Breast epithelium (tissue), 4 donors: ENCODE results near the gene ZWILCH. TPM values are rescaled to one million over a fixed set of nuclear protein-coding genes. Genes with fewer than 3 reads are reported as not detected.

Source experiments
- DNase-seq, 2 donors: peaks; one replicate each; pipeline ENCODE4 v3.0.0-alpha.2; 2019; ENCODE audit warnings: low spot score in 2 of 2
- H3K27ac ChIP-seq, 2 donors: fragments of 200-600 bp; sonication (generic) in 1 of 2; one replicate each; pipeline ENCODE4 v1.5.1; 2016 to 2019; ENCODE audit warnings: mild to moderate bottlenecking in 1 of 2
- H3K27me3 ChIP-seq, 2 donors: fragments of 200-600 bp; sonication (generic) in 1 of 2; one replicate each; pipeline versions ENCODE4 v1.5.1 to v1.6.0; 2017 to 2019; ENCODE audit warnings: control low read depth in 1 of 2, mild to moderate bottlenecking in 1 of 2
- H3K36me3 ChIP-seq: fragments of 200-600 bp; one replicate; pipeline ENCODE4 v1.5.1; 2019
- H3K4me1 ChIP-seq, 2 donors: fragments of 200-600 bp; sonication (generic); one replicate each; pipeline ENCODE4 v1.5.1; 2016 to 2019; ENCODE audit warnings: control low read depth in 1 of 2
- H3K4me3 ChIP-seq, 3 donors: fragments of 200-600 bp; sonication (generic); 1 replicate in 2 of 3; 2 replicates in 1 of 3; pipeline ENCODE4 v1.5.1; 2016 to 2019; ENCODE audit warnings: mild to moderate bottlenecking in 3 of 3, moderate library complexity in 2 of 3
- H3K9me3 ChIP-seq, 2 donors: fragments of 200-600 bp; sonication (generic) in 1 of 2; one replicate each; pipeline ENCODE4 v1.5.1; 2016 to 2019; ENCODE audit warnings: control low read depth in 1 of 2
- POLR2A ChIP-seq: fragments of 450-650 bp; IDR thresholded peaks from one replicate; pipeline ENCODE4 v1.6.1; 2016; ENCODE audit warnings: antibody characterized with exemption, mild to moderate bottlenecking, moderate library complexity
- POLR2AphosphoS5 ChIP-seq, 3 donors: sonication (generic); formaldehyde crosslinking; IDR thresholded peaks; one replicate each; pipeline ENCODE4 v1.6.1; 2017; ENCODE audit warnings: antibody characterized with exemption in 3 of 3
- intact Hi-C: fragments of 100-400 bp; cut with DNase I; formaldehyde crosslinking; loops from one replicate; pipeline ENCODE4 v1.15.1; 2023; ENCODE audit warnings: low total_unique reads
- total RNA-seq, 3 donors: library from RNA; depleted of rRNA; stranded (reverse); fragments of >200 nt; gene quantifications; one replicate each; pipeline ENCODE4 v1.1.0, GENCODE V29; 2016
- TF ChIP-seq, protein P1 (sequence below), 3 donors: fragments of 450-650 bp; IDR thresholded peaks; one replicate each; pipeline ENCODE4 v1.5.1; 2016 to 2017; ENCODE audit warnings: antibody characterized with exemption in 3 of 3, mild to moderate bottlenecking in 3 of 3, moderate library complexity in 3 of 3

ZWILCH gene
- total RNA-seq, 3 donors from 2014 or later: 4.0 to 8.2 (median 7.6) TPM

DNA sequence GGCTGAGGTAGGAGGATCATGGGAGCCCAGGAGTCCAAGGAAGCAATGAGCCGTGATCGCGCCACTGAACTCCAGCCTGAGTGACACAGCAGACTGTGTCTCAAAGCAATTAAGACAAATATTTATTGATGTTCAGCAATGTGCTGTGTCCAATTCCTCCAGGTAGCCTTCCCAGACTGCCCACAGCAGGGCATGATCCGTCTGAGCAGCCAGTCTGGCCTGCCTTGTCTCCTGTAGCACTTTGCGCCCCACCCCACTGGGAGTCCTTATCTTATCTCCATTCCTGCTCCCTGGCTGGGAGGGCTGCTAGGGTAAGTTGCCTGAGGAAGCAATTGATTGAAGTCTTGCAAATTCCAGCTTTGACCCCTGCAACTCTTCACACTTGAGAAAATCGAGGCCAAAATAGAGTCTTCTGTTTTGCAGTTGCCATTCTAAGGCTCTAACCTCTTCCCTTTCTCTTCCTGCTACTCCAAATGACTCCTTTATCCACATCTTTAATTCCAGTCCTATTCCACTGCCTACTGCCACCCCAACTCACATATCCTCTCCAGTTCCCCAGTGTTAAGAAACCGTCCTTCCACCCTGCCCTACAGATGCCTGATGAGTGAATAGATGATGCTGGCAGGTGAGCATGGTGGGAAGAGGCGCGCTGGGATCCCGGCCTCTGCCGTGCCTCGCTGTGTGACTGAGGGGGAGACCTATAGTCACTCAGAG is 87.5 kb downstream of the ZWILCH start:
- H3K27ac ChIP-seq: no peak overlapping the region
- H3K27me3 ChIP-seq: no peaks in the 10 kb centered on the region
- H3K9me3 ChIP-seq: no peaks in the 10 kb centered on the region
- no peak overlapping the region for H3K4me3 ChIP-seq
- no peaks in the 10 kb centered on the region for H3K4me1 ChIP-seq
- intact Hi-C loops: no loop called here
- no peak for DNase-seq
- no peaks in the 10 kb centered on the region for H3K36me3 ChIP-seq
- TF ChIP-seq POLR2A: no peak
- TF ChIP-seq POLR2AphosphoS5 (IDR thresholded peaks at IDR 0.05): no peak
- TF ChIP-seq, protein P1, sequence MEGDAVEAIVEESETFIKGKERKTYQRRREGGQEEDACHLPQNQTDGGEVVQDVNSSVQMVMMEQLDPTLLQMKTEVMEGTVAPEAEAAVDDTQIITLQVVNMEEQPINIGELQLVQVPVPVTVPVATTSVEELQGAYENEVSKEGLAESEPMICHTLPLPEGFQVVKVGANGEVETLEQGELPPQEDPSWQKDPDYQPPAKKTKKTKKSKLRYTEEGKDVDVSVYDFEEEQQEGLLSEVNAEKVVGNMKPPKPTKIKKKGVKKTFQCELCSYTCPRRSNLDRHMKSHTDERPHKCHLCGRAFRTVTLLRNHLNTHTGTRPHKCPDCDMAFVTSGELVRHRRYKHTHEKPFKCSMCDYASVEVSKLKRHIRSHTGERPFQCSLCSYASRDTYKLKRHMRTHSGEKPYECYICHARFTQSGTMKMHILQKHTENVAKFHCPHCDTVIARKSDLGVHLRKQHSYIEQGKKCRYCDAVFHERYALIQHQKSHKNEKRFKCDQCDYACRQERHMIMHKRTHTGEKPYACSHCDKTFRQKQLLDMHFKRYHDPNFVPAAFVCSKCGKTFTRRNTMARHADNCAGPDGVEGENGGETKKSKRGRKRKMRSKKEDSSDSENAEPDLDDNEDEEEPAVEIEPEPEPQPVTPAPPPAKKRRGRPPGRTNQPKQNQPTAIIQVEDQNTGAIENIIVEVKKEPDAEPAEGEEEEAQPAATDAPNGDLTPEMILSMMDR (IDR thresholded peaks at IDR 0.05): no peak

DNA sequence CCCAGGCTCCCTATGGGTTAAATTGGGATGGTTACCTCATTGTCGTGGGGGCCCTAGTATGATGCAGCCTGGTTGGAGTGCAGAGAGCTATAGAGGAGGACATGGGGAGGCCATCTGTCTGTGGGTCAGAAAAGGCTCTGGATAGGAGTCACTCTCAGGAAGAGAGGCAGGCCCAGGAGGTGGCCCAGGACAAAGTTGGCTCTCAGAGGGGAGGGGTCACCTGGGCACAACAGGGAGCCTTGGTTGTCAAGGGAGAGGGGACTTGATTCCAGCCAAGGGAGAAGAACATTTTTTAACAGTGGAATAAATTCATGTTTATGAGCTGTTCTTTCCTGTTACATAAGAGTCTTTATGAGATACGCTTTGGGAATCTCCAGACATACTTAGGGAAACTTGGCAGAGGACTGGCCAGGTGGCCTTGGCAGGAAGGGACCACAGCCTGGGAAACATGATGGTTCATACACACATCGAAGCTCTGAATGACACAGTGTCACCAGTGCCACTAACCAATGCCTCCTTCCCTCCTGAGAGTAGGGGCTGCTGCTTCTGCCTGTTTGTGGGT is 88.2 kb downstream of the ZWILCH start:
- TF ChIP-seq POLR2A: no peak
- TF ChIP-seq, protein P1 (IDR thresholded peaks at IDR 0.05): no peak
- no peak for TF ChIP-seq POLR2AphosphoS5 (IDR thresholded peaks at IDR 0.05)
- intact Hi-C loops: no loop called here

DNA sequence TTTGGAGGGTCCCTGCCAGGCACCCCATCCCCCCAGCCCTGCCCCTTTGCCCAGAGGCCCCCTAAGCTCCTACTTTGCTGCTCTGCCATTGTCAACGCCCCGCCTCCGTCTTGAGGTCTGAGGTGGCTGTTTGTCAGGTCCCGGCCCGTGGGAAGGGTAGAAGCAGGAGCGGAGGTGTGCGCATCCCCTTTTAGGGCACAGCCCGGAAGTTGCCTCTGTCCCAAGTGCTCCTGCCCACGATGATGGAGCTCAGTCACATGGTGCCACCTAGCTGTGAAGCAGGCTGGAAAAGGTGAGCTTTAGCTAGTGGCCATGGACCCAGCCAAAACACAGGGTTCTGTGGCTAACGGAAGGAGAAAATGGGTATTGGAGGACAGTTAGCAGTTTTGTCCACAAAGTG is 89.2 kb downstream of the ZWILCH start:
- no peak for DNase-seq
- Histone ChIP-seq H3K4me1 (no peaks in the 10 kb centered on the region), H3K27ac (no peak overlapping the region), H3K4me3 (no peak overlapping the region), H3K27me3 (no peaks in the 10 kb centered on the region), H3K36me3 (no peaks in the 10 kb centered on the region), H3K9me3 (no peaks in the 10 kb centered on the region)
- intact Hi-C loops: no loop called here
- TF ChIP-seq POLR2A (no peak), POLR2AphosphoS5 (IDR thresholded peaks at IDR 0.05) (no peak)
- TF ChIP-seq, protein P1 (IDR thresholded peaks at IDR 0.05): no peak

More for the DNA sequence above, 88.2 kb downstream of the ZWILCH start:
- no peak for DNase-seq
- Histone ChIP-seq H3K27ac (no peak overlapping the region), H3K27me3 (no peaks in the 10 kb centered on the region), H3K4me3 (no peak overlapping the region), H3K36me3 (no peaks in the 10 kb centered on the region), H3K9me3 (no peaks in the 10 kb centered on the region), H3K4me1 (no peaks in the 10 kb centered on the region)

DNA sequence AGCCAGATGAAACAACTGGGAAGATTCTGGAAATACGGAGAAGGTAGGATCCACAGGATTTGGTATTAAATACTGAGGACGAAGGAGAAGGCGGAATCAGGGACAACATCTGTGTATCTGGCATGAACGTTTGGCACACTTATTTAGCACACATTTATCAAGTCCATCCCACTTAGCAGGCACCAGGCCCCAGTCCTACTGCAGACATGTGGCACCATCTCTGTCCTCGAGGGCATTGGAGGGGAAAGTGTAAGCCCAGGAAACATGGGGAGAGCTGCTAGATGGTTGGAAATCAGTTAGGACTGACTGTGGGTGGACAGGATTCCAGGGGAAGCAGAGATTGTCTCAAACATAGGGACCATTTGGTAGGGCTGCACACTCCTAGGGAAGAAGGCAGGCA is 89.7 kb downstream of the ZWILCH start:
- Histone ChIP-seq H3K36me3 (no peaks in the 10 kb centered on the region), H3K9me3 (no peaks in the 10 kb centered on the region), H3K4me3 (no peak overlapping the region), H3K4me1 (no peaks in the 10 kb centered on the region), H3K27ac (no peak overlapping the region), H3K27me3 (no peaks in the 10 kb centered on the region)
- TF ChIP-seq, protein P1 (IDR thresholded peaks at IDR 0.05): no peak
- TF ChIP-seq POLR2AphosphoS5 (IDR thresholded peaks at IDR 0.05) (no peak), POLR2A (no peak)
- intact Hi-C loops: no loop called here
- no peak for DNase-seq

DNA sequence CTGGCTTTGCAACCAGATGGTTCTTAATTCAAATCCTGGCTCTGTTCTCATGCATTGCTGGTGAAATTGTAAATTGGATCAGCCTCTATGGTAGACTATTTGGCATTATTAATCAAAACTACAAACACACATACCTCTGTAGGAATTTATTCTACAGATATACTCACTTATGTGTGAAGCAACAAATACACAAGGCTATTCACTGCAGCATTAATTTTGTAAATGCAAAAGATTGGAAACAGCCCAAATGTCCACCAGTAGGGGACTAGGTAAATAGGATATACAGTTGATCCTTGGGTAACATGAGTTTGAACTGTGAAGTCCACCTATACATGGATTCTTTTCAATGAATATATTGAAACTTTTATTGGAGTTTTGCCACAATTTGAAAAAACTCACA is 90.2 kb downstream of the ZWILCH start:
- Histone ChIP-seq H3K4me3 (no peak overlapping the region), H3K4me1 (no peaks in the 10 kb centered on the region), H3K36me3 (no peaks in the 10 kb centered on the region), H3K27me3 (no peaks in the 10 kb centered on the region), H3K9me3 (no peaks in the 10 kb centered on the region), H3K27ac (no peak overlapping the region)
- DNase-seq: no peak
- intact Hi-C loops: no loop called here
- TF ChIP-seq POLR2AphosphoS5 (IDR thresholded peaks at IDR 0.05): no peak
- TF ChIP-seq, protein P1 (IDR thresholded peaks at IDR 0.05): no peak
- no peak for TF ChIP-seq POLR2A
